Prostate gland (tissue), 2 donors: ENCODE results near the gene CCDC91.

Experiments used
- CTCF ChIP-seq, 4 experiments: fragments of 200-600 bp in 2 of 4; fragments of 450-650 bp in 2 of 4; sonication (generic) in 2 of 4; IDR thresholded peaks; 1 replicate in 3 of 4; 2 replicates in 1 of 4; pipeline ENCODE4 v1.5.1; 2016 to 2019; ENCODE audit warnings: antibody characterized with exemption in 4 of 4, mild to moderate bottlenecking in 2 of 4, moderate library complexity in 2 of 4
- POLR2AphosphoS5 ChIP-seq: sonication (generic); formaldehyde crosslinking; IDR thresholded peaks from one replicate; pipeline ENCODE4 v1.6.1; 2017; ENCODE audit warnings: antibody characterized with exemption

GRCh38 chr12:28149279-28149678 is 41.0 kb upstream of the CCDC91 start:
- no peak for TF ChIP-seq CTCF (IDR thresholded peaks at IDR 0.05)
- TF ChIP-seq POLR2AphosphoS5, result no peak
